Keratinocyte (primary cell): ENCODE results near the gene INCA1.

ENCODE experiments used
- EZH2 ChIP-seq: IDR thresholded peaks from one replicate; pipeline ENCODE4 v1.6.1; 2012; ENCODE audit warnings: inconsistent platforms, mild to moderate bottlenecking, low read length, moderate library complexity
- TF ChIP-seq, protein P1 (sequence below), 3 experiments: IDR thresholded peaks in 1 of 3; conservative IDR thresholded peaks in 1 of 3; optimal IDR thresholded peaks in 1 of 3; 2 replicates in 2 of 3; 3 replicates in 1 of 3; pipeline versions ENCODE3 to v1.5.1; 2011; ENCODE audit warnings: low read length in 3 of 3, mild to moderate bottlenecking in 3 of 3, moderate library complexity in 2 of 3, control low read depth in 1 of 3, inconsistent platforms in 1 of 3; ENCODE audit not compliant: insufficient read depth in 2 of 3; ENCODE audit errors: extremely low read depth in 1 of 3

DNA sequence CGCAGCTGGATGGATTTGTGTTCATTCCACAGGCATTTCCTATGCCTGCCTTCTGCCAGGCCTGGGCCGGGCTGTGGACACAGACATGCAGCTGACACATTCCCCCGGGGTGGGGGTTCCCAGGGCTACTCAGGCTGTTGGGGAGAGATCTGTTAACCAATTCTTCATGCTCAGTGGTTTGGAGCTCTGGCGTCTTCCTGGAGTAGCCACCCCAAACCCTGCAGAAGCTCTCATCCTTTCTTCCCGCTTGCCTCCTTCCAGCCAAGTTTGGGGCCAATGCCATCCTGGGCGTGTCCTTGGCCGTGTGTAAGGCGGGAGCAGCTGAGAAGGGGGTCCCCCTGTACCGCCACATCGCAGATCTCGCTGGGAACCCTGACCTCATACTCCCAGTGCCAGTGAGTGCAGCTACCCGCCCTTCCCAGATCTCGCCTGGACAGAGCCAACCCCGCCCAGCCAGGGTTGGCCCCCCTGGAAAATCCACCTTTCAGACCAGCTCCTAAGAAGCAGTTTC, 43.8 kb downstream of the INCA1 start:
- TF ChIP-seq, protein P1, sequence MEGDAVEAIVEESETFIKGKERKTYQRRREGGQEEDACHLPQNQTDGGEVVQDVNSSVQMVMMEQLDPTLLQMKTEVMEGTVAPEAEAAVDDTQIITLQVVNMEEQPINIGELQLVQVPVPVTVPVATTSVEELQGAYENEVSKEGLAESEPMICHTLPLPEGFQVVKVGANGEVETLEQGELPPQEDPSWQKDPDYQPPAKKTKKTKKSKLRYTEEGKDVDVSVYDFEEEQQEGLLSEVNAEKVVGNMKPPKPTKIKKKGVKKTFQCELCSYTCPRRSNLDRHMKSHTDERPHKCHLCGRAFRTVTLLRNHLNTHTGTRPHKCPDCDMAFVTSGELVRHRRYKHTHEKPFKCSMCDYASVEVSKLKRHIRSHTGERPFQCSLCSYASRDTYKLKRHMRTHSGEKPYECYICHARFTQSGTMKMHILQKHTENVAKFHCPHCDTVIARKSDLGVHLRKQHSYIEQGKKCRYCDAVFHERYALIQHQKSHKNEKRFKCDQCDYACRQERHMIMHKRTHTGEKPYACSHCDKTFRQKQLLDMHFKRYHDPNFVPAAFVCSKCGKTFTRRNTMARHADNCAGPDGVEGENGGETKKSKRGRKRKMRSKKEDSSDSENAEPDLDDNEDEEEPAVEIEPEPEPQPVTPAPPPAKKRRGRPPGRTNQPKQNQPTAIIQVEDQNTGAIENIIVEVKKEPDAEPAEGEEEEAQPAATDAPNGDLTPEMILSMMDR (optimal IDR thresholded peaks at IDR 0.05 in 1 of 3, IDR thresholded peaks at IDR 0.05 in 1 of 3, conservative IDR thresholded peaks at IDR 0.05 in 1 of 3; ENCODE audit: extremely low read depth in 1 of 3, insufficient read depth in 2 of 3, low read length in 3 of 3), result no peak
- TF ChIP-seq EZH2, result no peak
